Activated CD8-positive, alpha-beta memory T cell treated with anti-CD3 and anti-CD28 coated beads for 4 hours (primary cell): ENCODE data around the gene TSPAN32.
"Not testable (repeated sequence)": the region's sequence is repeated elsewhere in the genome, so short reads cannot be mapped to it uniquely, and the experiment has no call there.

ENCODE experiments used
- DNase-seq, 2 donors: peaks; one replicate each; pipeline ENCODE4 v3.0.0-alpha.2; 2020; ENCODE audit warnings: low read depth in 2 of 2

The TSPAN32 gene

GRCh38 chr11:2338760-2339159 lies 36.9 kb downstream of the TSPAN32 start:
- not testable (repeated sequence) for DNase-seq

- DNase-seq = no peak
Observed at GRCh38 chr11:2342557-2342956, 40.7 kb downstream of the TSPAN32 start.

- DNase-seq = no peak
Observed at GRCh38 chr11:2342981-2343380, 41.2 kb downstream of the TSPAN32 start.

GRCh38 chr11:2343502-2343901 lies 41.7 kb downstream of the TSPAN32 start:
- DNase-seq = no peak

- DNase-seq = no peak
Observed at GRCh38 chr11:2345050-2345449, 43.2 kb downstream of the TSPAN32 start.

GRCh38 chr11:2346014-2346413 lies 44.2 kb downstream of the TSPAN32 start:
- DNase-seq = no peak

GRCh38 chr11:2346586-2347307 lies 44.9 kb downstream of the TSPAN32 start:
- no peak for DNase-seq

GRCh38 chr11:2347308-2347830 lies 45.6 kb downstream of the TSPAN32 start:
- no peak for DNase-seq

GRCh38 chr11:2348986-2349385 lies 47.2 kb downstream of the TSPAN32 start:
- DNase-seq = no peak

GRCh38 chr11:2351701-2352100 lies 49.9 kb downstream of the TSPAN32 start:
- no peak for DNase-seq

- DNase-seq = no peak
Observed at GRCh38 chr11:2352420-2352819, 50.6 kb downstream of the TSPAN32 start.

- no peak for DNase-seq
Observed at GRCh38 chr11:2355000-2355644, 53.3 kb downstream of the TSPAN32 start.

- no peak for DNase-seq
Observed at GRCh38 chr11:2357246-2357645, 55.4 kb downstream of the TSPAN32 start.

- DNase-seq = not testable (repeated sequence)
Observed at GRCh38 chr11:2357651-2358050, 55.8 kb downstream of the TSPAN32 start.

- DNase-seq = no peak
Observed at GRCh38 chr11:2358754-2359442, 57.1 kb downstream of the TSPAN32 start.

GRCh38 chr11:2359557-2359956 lies 57.7 kb downstream of the TSPAN32 start:
- no peak for DNase-seq

- no peak for DNase-seq
Observed at GRCh38 chr11:2360081-2360642, 58.3 kb downstream of the TSPAN32 start.

GRCh38 chr11:2361565-2361964 lies 59.8 kb downstream of the TSPAN32 start:
- DNase-seq = no peak

GRCh38 chr11:2362414-2362813 lies 60.6 kb downstream of the TSPAN32 start:
- DNase-seq = no peak

- no peak for DNase-seq
Observed at GRCh38 chr11:2363130-2363529, 61.3 kb downstream of the TSPAN32 start.

- DNase-seq = no peak
Observed at GRCh38 chr11:2363577-2364370, 62.0 kb downstream of the TSPAN32 start.
